ENCODE measurements around the gene A4GALT. TPM values are rescaled to one million over a fixed set of nuclear protein-coding genes. Genes with fewer than 3 reads are reported as not detected.

Gene A4GALT
- total RNA-seq, 1 experiment from 2014 or later, result 3.4 TPM

DNA sequence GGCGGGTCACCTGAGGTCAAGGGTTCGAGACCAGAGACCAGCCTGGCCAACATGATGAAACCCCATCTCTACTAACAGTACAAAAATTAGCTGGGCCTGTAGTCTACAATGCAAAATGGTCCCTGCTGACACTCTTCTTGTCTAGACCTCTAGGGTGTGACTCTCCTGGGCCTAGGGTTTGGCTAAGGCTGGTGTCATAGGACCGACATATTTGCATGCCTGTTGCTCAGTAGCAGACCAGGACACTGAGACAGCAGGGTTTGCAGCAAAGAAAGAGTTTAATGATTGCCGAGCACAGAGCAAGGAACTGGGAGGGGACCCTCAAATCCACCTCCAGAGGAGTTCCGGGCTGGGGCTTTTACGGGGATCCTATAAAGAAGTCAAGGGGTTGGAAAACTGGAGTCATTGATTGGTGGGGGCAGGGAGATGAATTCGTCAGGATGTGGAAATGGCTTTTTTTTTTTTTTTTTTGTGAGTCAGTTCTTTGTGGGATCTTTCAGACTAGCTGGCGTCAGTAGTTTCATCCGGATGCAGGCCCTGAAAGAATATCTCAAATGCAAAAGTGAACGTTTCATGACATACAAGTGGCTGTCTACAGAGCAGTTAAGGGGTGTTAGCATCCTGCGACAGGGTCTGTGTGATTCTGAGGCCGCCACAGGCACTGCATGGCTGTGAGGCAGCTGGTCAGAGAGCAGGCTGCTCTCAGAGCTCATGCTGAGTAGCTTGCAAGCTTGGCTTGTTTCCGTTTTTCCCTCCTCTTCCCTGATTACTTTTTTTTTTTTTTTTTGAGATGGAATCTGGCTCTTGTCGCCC, 27.2 kb upstream of the A4GALT start:
- Histone ChIP-seq H3K23me2 (ENCODE audit: insufficient read length, low read depth, low read length, poor library complexity, severe bottlenecking) (no peaks in the 10 kb centered on the region), H2BK5ac (ENCODE audit: insufficient read length, low read length) (no peak overlapping the region), H2BK15ac (ENCODE audit: low read depth, low read length) (no peak overlapping the region), H3K9me3 (ENCODE audit: control insufficient read depth, low read depth, low read length) (no peaks in the 10 kb centered on the region), H4K5ac (ENCODE audit: insufficient read length, low read depth, low read length) (no peak overlapping the region), H3K4ac (ENCODE audit: low read depth, low read length) (no peak overlapping the region), H3K79me1 (ENCODE audit: insufficient read depth, low read depth, low read length, poor library complexity, severe bottlenecking) (no peaks in the 10 kb centered on the region), H3K4me1 (ENCODE audit: insufficient read depth, low read length) (no peaks in the 10 kb centered on the region; the same call in 1 of the 2 replicates), H4K8ac (replicated peaks; ENCODE audit: insufficient read length, low read depth, low read length) (no peak overlapping the region), H3K23ac (ENCODE audit: insufficient read length, low read depth, low read length) (no peak overlapping the region), H3K79me2 (ENCODE audit: insufficient read depth, low read length) (no peaks in the 10 kb centered on the region), H3K9ac (ENCODE audit: extremely low read depth, insufficient read length, low read length) (no peak overlapping the region), H3K4me2 (ENCODE audit: insufficient read depth, insufficient read length, low read length) (no peak overlapping the region), H3K27me3 (ENCODE audit: insufficient read depth, low read length) (no peaks in the 10 kb centered on the region), H3K14ac (ENCODE audit: insufficient read depth, low read length) (no peak overlapping the region), H2BK120ac (ENCODE audit: low read depth, low read length, poor library complexity, severe bottlenecking) (no peak overlapping the region), H2AK5ac (ENCODE audit: insufficient read length, low read length) (no peak overlapping the region), H4K91ac (ENCODE audit: insufficient read length, low read depth, low read length) (no peak overlapping the region), H3T11ph (ENCODE audit: low read length) (no peak overlapping the region), H2AFZ (ENCODE audit: low read length) (no peak overlapping the region), H2BK12ac (ENCODE audit: insufficient read length, low read depth, low read length) (no peak overlapping the region), H2BK20ac (ENCODE audit: low read depth, low read length, poor library complexity, severe bottlenecking) (no peak overlapping the region), H3K18ac (ENCODE audit: insufficient read length, low read depth, low read length) (no peak overlapping the region), H3K27ac (ENCODE audit: insufficient read length, low read depth, low read length) (no peak overlapping the region), H3K56ac (ENCODE audit: insufficient read length, low read depth, low read length) (no peak overlapping the region), H4K20me1 (ENCODE audit: control insufficient read depth, insufficient read depth, insufficient read length) (no peaks in the 10 kb centered on the region)
- Mint-ChIP-seq H3K9me3 (peaks cover 6 to 9% of the 10 kb centered on the region in 2 experiments; a peak in 2 of 5 replicates), H3K4me3 (peak overlapping the region in 1 of 2 experiments; percentile 26; a peak in 1 of 5 replicates), H3K27me3 (ENCODE audit: low read depth) (peaks cover under 1% of the 10 kb centered on the region; the same call in 1 of the 2 replicates), H3K36me3 (ENCODE audit: insufficient read depth in 1 of 3, low read depth in 3 of 3) (no peaks in the 10 kb centered on the region), H3K27ac (peak overlapping the region; percentile 5 to 78 (median 34); a peak in 1 of 7 replicates), H3K4me1 (peaks cover 8 to 20% of the 10 kb centered on the region in 2 experiments)
- TF ChIP-seq CTCF (conservative IDR thresholded peaks at IDR 0.05), result no peak
- DNase-seq, result no peak
- WGBS (ENCODE audit: extremely low coverage, insufficient read length, low lambda C conversion rate), result no CpG with 5 or more reads among the region's 14 CpGs
